NCI-H2227 treated with DMSO at 0.1 percent for 48 hours (cell line): ENCODE data around the gene TEFM.
A peak's percentile ranks its signal among the peaks of the same experiment; 100 is the strongest.
"Not testable (repeated sequence)": the region's sequence is repeated elsewhere in the genome, so short reads cannot be mapped to it uniquely, and the experiment has no call there.

Experiments
- DNase-seq: peaks from one replicate; lab custom pipeline; 2025; lab: John Stamatoyannopoulos, UW

TEFM gene

DNA sequence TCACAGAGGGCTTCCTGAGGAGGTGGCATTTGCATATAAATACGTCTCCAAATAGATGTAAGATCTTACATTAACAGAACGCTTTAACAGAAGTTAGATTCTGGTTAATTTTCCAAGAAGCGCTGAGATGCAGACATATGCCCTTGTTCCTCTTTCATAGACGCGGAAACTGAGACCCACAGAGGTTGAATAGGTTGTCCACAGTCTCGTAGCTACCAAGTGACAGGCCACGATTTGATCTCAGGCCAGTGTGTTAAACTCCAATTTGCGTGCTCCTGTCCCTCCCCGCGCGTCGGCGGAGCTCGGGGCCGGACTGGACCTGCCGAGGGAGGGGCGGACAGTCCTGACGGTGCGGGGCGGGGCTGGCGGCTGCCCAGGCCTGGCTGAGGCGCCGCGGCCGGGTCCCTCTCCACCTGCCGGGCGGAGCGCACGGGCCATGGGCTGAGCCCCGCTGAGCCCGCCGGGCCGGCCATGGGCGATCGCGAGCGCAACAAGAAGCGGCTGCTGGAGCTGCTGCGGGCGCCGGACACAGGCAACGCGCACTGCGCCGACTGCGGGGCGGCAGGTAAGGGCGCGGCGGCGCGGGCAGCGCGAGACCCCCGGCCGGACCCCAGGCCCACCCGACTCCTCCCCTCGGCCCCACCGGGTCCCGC lies 15.6 kb upstream of the TEFM start, which contains the start of gene ADAP2:
TSS of gene ADAP2 (plus strand) at position 402 of the 653 bp plus-strand sequence. CDS start at position 472, 70 bp downstream.
- peak; percentile 6 for DNase-seq

GRCh38 chr17:30920683-30921543 lies 14.9 kb upstream of the TEFM start:
- DNase-seq: no peak

- no peak for DNase-seq
Measured at GRCh38 chr17:30920282-30920681, 14.2 kb upstream of the TEFM start.

- DNase-seq: no peak
Measured at GRCh38 chr17:30917050-30917449, 11.0 kb upstream of the TEFM start.

GRCh38 chr17:30915833-30916611 lies 10.0 kb upstream of the TEFM start:
- no peak for DNase-seq

- no peak for DNase-seq
Measured at GRCh38 chr17:30913955-30914354, 7.9 kb upstream of the TEFM start.

GRCh38 chr17:30910151-30910550 lies 4.1 kb upstream of the TEFM start:
- DNase-seq: not testable (repeated sequence)

DNA sequence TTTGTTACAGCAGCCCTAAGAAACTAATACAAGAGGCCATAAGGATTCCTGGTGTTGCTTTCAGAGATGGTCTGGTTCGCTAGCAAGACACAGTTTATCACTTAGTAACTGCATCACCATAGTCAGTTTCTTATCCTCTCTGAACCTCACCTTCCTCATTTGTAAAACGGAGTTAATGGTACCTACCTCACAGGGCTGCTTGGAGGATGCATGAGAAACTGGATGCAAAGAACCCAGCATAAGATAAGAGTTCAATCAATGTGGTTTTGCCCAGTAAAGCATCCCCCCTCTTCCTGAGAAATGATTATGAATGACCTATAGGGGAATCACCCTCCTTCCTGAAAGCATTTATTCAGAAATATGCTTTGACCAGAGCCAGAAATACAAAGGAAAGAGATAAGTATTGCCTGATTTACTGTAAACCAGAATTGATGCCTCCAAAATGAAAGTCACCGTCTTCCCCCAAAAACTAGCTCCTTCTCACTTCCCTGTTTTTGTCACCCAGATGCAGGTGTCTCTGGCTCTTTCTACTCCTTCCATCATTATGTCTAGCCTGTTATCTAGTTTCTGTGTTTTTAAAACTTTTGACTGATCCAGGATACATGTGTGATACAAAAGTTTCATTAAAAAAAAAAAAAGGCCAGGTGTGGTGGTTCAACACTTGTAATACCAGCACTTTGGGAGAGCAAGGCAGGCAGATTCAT lies 2.8 kb upstream of the TEFM start:
- DNase-seq: no peak

GRCh38 chr17:30905742-30906100 lies 317 bp downstream of the TEFM start:
- DNase-seq: no peak

GRCh38 chr17:30897311-30897710 lies 8.7 kb downstream of the TEFM start:
- no peak for DNase-seq

- no peak for DNase-seq
Measured at GRCh38 chr17:30894236-30894635, 11.8 kb downstream of the TEFM start.

DNA sequence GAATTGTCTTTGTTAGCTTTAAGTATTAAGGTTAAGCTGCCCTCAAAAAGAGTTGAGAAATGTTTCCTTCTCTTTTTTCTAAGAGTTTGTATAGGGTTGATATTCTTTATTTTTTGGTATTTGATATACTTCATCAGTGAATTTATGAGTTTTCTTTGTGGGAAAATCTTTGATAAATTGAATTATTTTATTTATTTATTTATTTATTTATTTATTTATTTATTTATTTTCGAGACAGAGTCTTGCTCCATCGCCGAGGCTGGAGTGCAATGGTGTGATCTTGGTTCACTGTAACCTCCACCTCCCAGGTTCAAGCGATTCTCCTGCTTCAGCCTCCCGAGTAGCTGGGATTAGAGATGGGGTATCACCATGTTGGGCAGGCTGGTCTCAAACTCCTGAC lies 19.9 kb downstream of the TEFM start:
- no peak for DNase-seq

GRCh38 chr17:30869005-30869404 lies 37.0 kb downstream of the TEFM start:
- no peak for DNase-seq

GRCh38 chr17:30864636-30865035 lies 41.4 kb downstream of the TEFM start:
- no peak for DNase-seq

- DNase-seq: no peak
Measured at GRCh38 chr17:30858556-30859250, 47.3 kb downstream of the TEFM start.

DNA sequence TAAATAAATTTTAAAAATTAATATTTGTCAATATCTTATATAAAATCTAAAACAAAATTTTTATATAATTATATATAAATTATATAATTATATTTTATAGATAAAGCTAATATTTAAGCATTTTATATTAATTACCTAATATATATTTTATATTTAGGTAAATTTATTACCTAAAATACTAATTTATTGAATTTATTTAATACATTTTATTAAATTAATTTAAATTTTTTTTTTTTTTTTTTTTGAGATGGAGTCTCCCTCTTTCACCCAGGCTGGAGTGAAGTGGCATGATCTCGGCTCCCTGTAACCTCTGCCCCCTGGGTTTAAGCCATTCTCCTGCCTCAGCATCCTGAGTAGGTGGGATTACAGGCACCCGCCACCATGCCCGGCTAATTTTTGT lies 51.9 kb downstream of the TEFM start:
- no peak for DNase-seq
